Tibial nerve (tissue), 3 donors: ENCODE results near the gene MYRIP.

ENCODE experiments used
- POLR2A ChIP-seq, 2 donors: fragments of 450-650 bp; IDR thresholded peaks; one replicate each; pipeline ENCODE4 v1.6.1; 2017; ENCODE audit warnings: antibody characterized with exemption in 2 of 2, mild to moderate bottlenecking in 2 of 2, moderate library complexity in 2 of 2
- TF ChIP-seq, protein P1 (sequence below), 5 experiments: fragments of 200-600 bp in 3 of 5; fragments of 450-650 bp in 2 of 5; sonication (generic) in 3 of 5; IDR thresholded peaks; one replicate each; pipeline ENCODE4 v1.5.1; 2016 to 2019; ENCODE audit warnings: antibody characterized with exemption in 5 of 5, mild to moderate bottlenecking in 3 of 5, moderate library complexity in 2 of 5

DNA sequence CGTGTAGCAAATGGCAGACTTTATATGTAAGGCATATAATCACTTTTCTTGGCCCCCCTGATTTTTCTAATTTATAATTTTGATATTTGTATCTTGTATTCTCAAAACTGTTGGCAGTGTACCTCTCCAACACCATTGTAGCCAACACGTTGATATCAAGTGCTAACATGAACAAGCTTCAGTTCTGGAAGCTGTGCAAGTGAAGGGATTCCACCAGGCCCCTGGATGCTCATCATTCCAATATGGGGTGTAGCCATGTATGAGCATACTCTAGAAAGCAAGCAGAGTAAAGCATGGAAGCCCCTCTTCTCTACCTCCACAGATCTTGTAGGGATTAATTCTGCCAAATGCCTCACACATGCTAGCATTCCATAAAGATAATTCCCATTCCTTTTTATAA is 211.3 kb downstream of the MYRIP start:
- TF ChIP-seq, protein P1, sequence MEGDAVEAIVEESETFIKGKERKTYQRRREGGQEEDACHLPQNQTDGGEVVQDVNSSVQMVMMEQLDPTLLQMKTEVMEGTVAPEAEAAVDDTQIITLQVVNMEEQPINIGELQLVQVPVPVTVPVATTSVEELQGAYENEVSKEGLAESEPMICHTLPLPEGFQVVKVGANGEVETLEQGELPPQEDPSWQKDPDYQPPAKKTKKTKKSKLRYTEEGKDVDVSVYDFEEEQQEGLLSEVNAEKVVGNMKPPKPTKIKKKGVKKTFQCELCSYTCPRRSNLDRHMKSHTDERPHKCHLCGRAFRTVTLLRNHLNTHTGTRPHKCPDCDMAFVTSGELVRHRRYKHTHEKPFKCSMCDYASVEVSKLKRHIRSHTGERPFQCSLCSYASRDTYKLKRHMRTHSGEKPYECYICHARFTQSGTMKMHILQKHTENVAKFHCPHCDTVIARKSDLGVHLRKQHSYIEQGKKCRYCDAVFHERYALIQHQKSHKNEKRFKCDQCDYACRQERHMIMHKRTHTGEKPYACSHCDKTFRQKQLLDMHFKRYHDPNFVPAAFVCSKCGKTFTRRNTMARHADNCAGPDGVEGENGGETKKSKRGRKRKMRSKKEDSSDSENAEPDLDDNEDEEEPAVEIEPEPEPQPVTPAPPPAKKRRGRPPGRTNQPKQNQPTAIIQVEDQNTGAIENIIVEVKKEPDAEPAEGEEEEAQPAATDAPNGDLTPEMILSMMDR (IDR thresholded peaks at IDR 0.05) = no peak
- TF ChIP-seq POLR2A (IDR thresholded peaks at IDR 0.05) = no peak
